IMR-90 (cell line): Measurements from ENCODE around the gene RTF1. TPM values are rescaled to one million over a fixed set of nuclear protein-coding genes. Genes with fewer than 3 reads are reported as not detected.

Experiments
- ATAC-seq: fragments of 200-7000 bp; cut with Tn5 transposase; 2 replicates; pipeline ENCODE4 v1.9.1; 2020; ENCODE audit warnings: low read depth, mild to moderate bottlenecking, moderate library complexity
- BruUV-seq: library from RNA; stranded (reverse); fragments of 400-500 nt; replicated peaks from 2 replicates; lab custom pipeline; 2021; lab: Mats Ljungman, UMichigan
- CTCF ChIA-PET: fragments of 300-600 bp; formaldehyde crosslinking; extraction: SDS; loops from one replicate; lab custom pipeline; 2021; ENCODE audit warnings: antibody characterized with exemption; lab: Yijun Ruan, JAX
- POLR2A ChIA-PET: fragments of 300-600 bp; sonication (Branson Sonifier 250); formaldehyde crosslinking; loops from one replicate; lab custom pipeline; 2022; ENCODE audit warnings: antibody characterized with exemption; ENCODE audit not compliant: unreplicated experiment; lab: Charles Lee
- DNase-seq: peaks from one replicate; pipeline ENCODE4 v3.0.0; 2013
- H2AFZ ChIP-seq: replicated peaks from 2 replicates; pipeline ENCODE3; 2013; ENCODE audit warnings: low read length, mild to moderate bottlenecking; ENCODE audit not compliant: poor library complexity
- H2AK5ac ChIP-seq: 2 replicates; pipeline ENCODE4 v1.6.1; 2013; ENCODE audit warnings: low read depth, low read length, inconsistent platforms
- H2AK9ac ChIP-seq: replicated peaks from 2 replicates; pipeline ENCODE3; 2013; ENCODE audit warnings: mild to moderate bottlenecking, low read depth, low read length, moderate library complexity; ENCODE audit not compliant: poor library complexity
- H2BK120ac ChIP-seq: 2 replicates; pipeline ENCODE4 v1.6.1; 2013; ENCODE audit warnings: low read depth, low read length, inconsistent platforms
- H2BK15ac ChIP-seq: 3 replicates; pipeline ENCODE4 v1.6.1; 2013; ENCODE audit warnings: low read depth, low read length, inconsistent platforms
- H2BK20ac ChIP-seq: 2 replicates; pipeline ENCODE4 v1.6.1; 2013; ENCODE audit warnings: low read depth, mild to moderate bottlenecking, inconsistent platforms, low read length, moderate library complexity
- H2BK5ac ChIP-seq: 2 replicates; pipeline ENCODE4 v1.6.1; 2013; ENCODE audit warnings: mild to moderate bottlenecking, low read depth, low read length, inconsistent platforms; ENCODE audit not compliant: poor library complexity, severe bottlenecking
- H3K14ac ChIP-seq: replicated peaks from 2 replicates; pipeline ENCODE4 v1.6.1; 2013; ENCODE audit warnings: low read depth, low read length, inconsistent platforms
- H3K18ac ChIP-seq: 2 replicates; pipeline ENCODE4 v1.6.1; 2013; ENCODE audit warnings: low read depth, low read length, control low read depth
- H3K23ac ChIP-seq: 2 replicates; pipeline ENCODE4 v1.6.1; 2013; ENCODE audit warnings: low read depth, low read length, inconsistent platforms
- H3K27ac ChIP-seq: 2 replicates; pipeline ENCODE4 v1.5.1; 2013; ENCODE audit warnings: mild to moderate bottlenecking, control low read depth, low read length; ENCODE audit not compliant: insufficient read depth
- H3K27me3 ChIP-seq: 2 replicates; pipeline ENCODE4 v1.6.1; 2013; ENCODE audit warnings: low read length; ENCODE audit not compliant: control insufficient read depth, insufficient read depth
- H3K36me3 ChIP-seq: 2 replicates; pipeline ENCODE4 v1.6.1; 2013; ENCODE audit warnings: low read length, mixed read lengths; ENCODE audit not compliant: control insufficient read depth, insufficient read depth
- H3K4ac ChIP-seq: 2 replicates; pipeline ENCODE4 v1.6.1; 2013; ENCODE audit warnings: low read depth, low read length, inconsistent platforms
- H3K4me1 ChIP-seq: 2 replicates; pipeline ENCODE4 v1.6.1; 2013; ENCODE audit warnings: low read length, mixed read lengths; ENCODE audit not compliant: control insufficient read depth, insufficient read depth
- H3K4me2 ChIP-seq: 2 replicates; pipeline ENCODE4 v1.6.1; 2013; ENCODE audit warnings: low read depth, mild to moderate bottlenecking, control low read depth, low read length, moderate library complexity
- H3K4me3 ChIP-seq: 2 replicates; pipeline ENCODE4 v1.5.1; 2013; ENCODE audit warnings: low read depth, mild to moderate bottlenecking, control low read depth, low read length, moderate library complexity; ENCODE audit not compliant: insufficient read depth
- H3K56ac ChIP-seq: 2 replicates; pipeline ENCODE4 v1.6.1; 2013; ENCODE audit warnings: low read length, inconsistent platforms; ENCODE audit not compliant: insufficient read depth; ENCODE audit errors: extremely low read depth
- H3K79me1 ChIP-seq, 2 experiments: 2 replicates each; pipeline ENCODE4 v1.6.1; 2013; ENCODE audit warnings: low read length in 2 of 2, inconsistent platforms in 1 of 2, low read depth in 1 of 2
- H3K9ac ChIP-seq: 2 replicates; pipeline ENCODE4 v1.6.1; 2013; ENCODE audit warnings: low read depth, low read length, control low read depth
- H3K9me1 ChIP-seq: 2 replicates; pipeline ENCODE4 v1.6.1; 2013; ENCODE audit warnings: low read length, inconsistent platforms; ENCODE audit not compliant: insufficient read depth
- H3K9me3 ChIP-seq: 2 replicates; pipeline ENCODE4 v1.6.1; 2013; ENCODE audit warnings: low read length; ENCODE audit not compliant: control insufficient read depth, insufficient read depth
- H4K20me1 ChIP-seq: 2 replicates; pipeline ENCODE4 v1.6.1; 2013; ENCODE audit warnings: low read length, inconsistent platforms; ENCODE audit not compliant: insufficient read depth
- H4K5ac ChIP-seq: 2 replicates; pipeline ENCODE4 v1.6.1; 2013; ENCODE audit warnings: mild to moderate bottlenecking, low read depth, low read length, control low read depth
- H4K8ac ChIP-seq, 2 experiments: 2 replicates each; pipeline ENCODE4 v1.6.1; 2013; ENCODE audit warnings: low read depth in 2 of 2, low read length in 2 of 2, control low read depth in 1 of 2, inconsistent platforms in 1 of 2
- H4K91ac ChIP-seq: 2 replicates; pipeline ENCODE4 v1.6.1; 2013; ENCODE audit warnings: low read depth, low read length, inconsistent platforms; ENCODE audit not compliant: insufficient read depth
- POLR2A ChIP-seq: IDR thresholded peaks from 2 replicates; pipeline ENCODE4 v1.6.1; 2012; ENCODE audit warnings: mild to moderate bottlenecking, low read depth, low read length
- RCOR1 ChIP-seq: IDR thresholded peaks from 2 replicates; pipeline ENCODE4 v1.6.1; 2012; ENCODE audit warnings: mild to moderate bottlenecking, low read length, improper control_type of control experiment; ENCODE audit not compliant: insufficient replicate concordance
- RFX5 ChIP-seq: IDR thresholded peaks from 2 replicates; pipeline ENCODE4 v1.8.0; 2012; ENCODE audit warnings: low read depth, mild to moderate bottlenecking, low read length, moderate library complexity
- WGBS, 2 experiments: methylation state at CpG; one replicate each; pipeline versions ENCODE4 v1.1.5 to v1.1.7; 2013; ENCODE audit warnings: missing lambda C conversion rate in 2 of 2; ENCODE audit not compliant: insufficient read length in 1 of 2; ENCODE audit errors: extremely low coverage in 2 of 2; 5-methylcytosine and 5-hydroxymethylcytosine counted together
- dilution Hi-C: fragments of 300-500 bp; cut with HindIII; formaldehyde crosslinking; loops from one replicate; pipeline ENCODE4 v1.14.3; 2018; ENCODE audit warnings: low sequenced_read_pairs; ENCODE audit not compliant: unreplicated experiment
- in situ Hi-C: fragments of 300-500 bp; cut with MboI; formaldehyde crosslinking; loops from 3 replicates; pipeline ENCODE4 v1.14.3; 2019; ENCODE audit warnings: low sequenced_read_pairs, inconsistent platforms, mixed read lengths
- intact Hi-C: fragments of 100-400 bp; cut with micrococcal nuclease; formaldehyde crosslinking; loops from 2 replicates; pipeline ENCODE4 v1.10.0; 2022
- polyA plus RNA-seq, 3 experiments: library from polyadenylated mRNA; depleted of rRNA; stranded (reverse); fragments of >200 nt; gene quantifications; 2 replicates each; pipeline ENCODE4 v1.2.3, GENCODE V29; 2012; ENCODE audit warnings: low replicate concordance in 1 of 3
- total RNA-seq: library from RNA; depleted of rRNA; stranded (reverse); fragments of >200 nt; gene quantifications from 2 replicates; pipeline ENCODE4 v1.2.3, GENCODE V29; 2012

The RTF1 gene
- total and polyA plus RNA-seq, 2 of the 4 experiments (the other 2 are of a cell fraction), result 15.1 to 24.3 TPM

- no peak overlapping the region for H2AFZ ChIP-seq
- dilution Hi-C loops, result no loop called here
These were observed 65.4 kb downstream of the RTF1 start for GRCh38 chr15:41482110-41482877.

More at GRCh38 chr15:41482110-41482877, 65.4 kb downstream of the RTF1 start:
- no peak overlapping the region for H2BK15ac ChIP-seq
- ATAC-seq, result no peak
- H3K56ac ChIP-seq, result no peak overlapping the region
- H3K4me3 ChIP-seq, result no peak overlapping the region
- no peak overlapping the region for H4K8ac ChIP-seq
- H3K4ac ChIP-seq, result no peak overlapping the region
- H2AK5ac ChIP-seq, result no peak overlapping the region
- no peak for DNase-seq
- POLR2A ChIA-PET, result no interaction called here
- intact Hi-C loops, result no loop called here
- H4K20me1 ChIP-seq, result no peaks in the 10 kb centered on the region
- in situ Hi-C loops, result no loop called here
- H3K4me2 ChIP-seq, result no peak overlapping the region
- H4K5ac ChIP-seq, result no peak overlapping the region
- H3K36me3 ChIP-seq, result peaks cover 36% of the 10 kb centered on the region
- H3K9me3 ChIP-seq, result no peaks in the 10 kb centered on the region
- no peak overlapping the region for H2BK20ac ChIP-seq
- no CpG with 5 or more reads among the region's 9 CpGs for WGBS, 2 experiments
- no peaks in the 10 kb centered on the region; the same call in 1 of the 2 replicates for H3K4me1 ChIP-seq
- TF ChIP-seq RFX5, result no peak
- TF ChIP-seq POLR2A, result no peak
- no peak for TF ChIP-seq RCOR1
- CTCF ChIA-PET, result no interaction called here
- peaks cover 20% of the 10 kb centered on the region for H3K9me1 ChIP-seq
- no peak overlapping the region for H4K91ac ChIP-seq
- H3K27me3 ChIP-seq, result no peaks in the 10 kb centered on the region
- H3K23ac ChIP-seq, result no peak overlapping the region
- H3K79me1 ChIP-seq, result peaks cover 4 to 16% of the 10 kb centered on the region in 2 experiments; a peak in 2 of 4 replicates
- H2BK120ac ChIP-seq, result no peak overlapping the region
- BruUV-seq, result no TSS peak
- no peak overlapping the region for H3K27ac ChIP-seq
- H2BK5ac ChIP-seq, result no peak overlapping the region
- no peak overlapping the region for H3K14ac ChIP-seq
- no peak overlapping the region for H3K18ac ChIP-seq
- H3K9ac ChIP-seq, result no peak overlapping the region
- no peak overlapping the region for H2AK9ac ChIP-seq
